Activated CD4-positive, alpha-beta T cell treated with anti-CD3 and anti-CD28 coated beads, Interleukin-2, amount 10 ng/mL, durations not matched to agents 24 days and 14 days (primary cell): ENCODE measurements around the gene GFI1B. TPM values are rescaled to one million over a fixed set of nuclear protein-coding genes. Genes with fewer than 3 reads are reported as not detected.
"Not testable (repeated sequence)": the region's sequence is repeated elsewhere in the genome, so short reads cannot be mapped to it uniquely, and the experiment has no call there.

ENCODE experiments used
- DNase-seq: peaks from one replicate; pipeline ENCODE4 v3.0.0; 2022
- H3K27ac Mint-ChIP-seq: one replicate; pipeline ENCODE4 v1.8.0; 2022; ENCODE audit warnings: mild to moderate bottlenecking, mixed read lengths
- H3K27me3 Mint-ChIP-seq: one replicate; pipeline ENCODE4 v1.8.0; 2022; ENCODE audit warnings: mixed read lengths
- H3K36me3 Mint-ChIP-seq: one replicate; pipeline ENCODE4 v1.8.0; 2022; ENCODE audit warnings: low read depth, mild to moderate bottlenecking, mixed read lengths
- H3K4me1 Mint-ChIP-seq: one replicate; pipeline ENCODE4 v1.8.0; 2021; ENCODE audit warnings: mixed read lengths
- H3K4me3 Mint-ChIP-seq: one replicate; pipeline ENCODE4 v1.8.0; 2022; ENCODE audit warnings: mild to moderate bottlenecking, moderate library complexity, mixed read lengths
- H3K9me3 Mint-ChIP-seq: one replicate; pipeline ENCODE4 v1.8.0; 2021; ENCODE audit warnings: mixed read lengths
- intact Hi-C: fragments of 100-400 bp; cut with micrococcal nuclease; formaldehyde crosslinking; loops from one replicate; pipeline ENCODE4 v1.15.1; 2023
- total RNA-seq: library from RNA; stranded (reverse); gene quantifications from 2 replicates; pipeline ENCODE4 v1.2.3, GENCODE V29; 2022

Gene GFI1B
- total RNA-seq, 1 donor from 2014 or later, result not detected

DNA sequence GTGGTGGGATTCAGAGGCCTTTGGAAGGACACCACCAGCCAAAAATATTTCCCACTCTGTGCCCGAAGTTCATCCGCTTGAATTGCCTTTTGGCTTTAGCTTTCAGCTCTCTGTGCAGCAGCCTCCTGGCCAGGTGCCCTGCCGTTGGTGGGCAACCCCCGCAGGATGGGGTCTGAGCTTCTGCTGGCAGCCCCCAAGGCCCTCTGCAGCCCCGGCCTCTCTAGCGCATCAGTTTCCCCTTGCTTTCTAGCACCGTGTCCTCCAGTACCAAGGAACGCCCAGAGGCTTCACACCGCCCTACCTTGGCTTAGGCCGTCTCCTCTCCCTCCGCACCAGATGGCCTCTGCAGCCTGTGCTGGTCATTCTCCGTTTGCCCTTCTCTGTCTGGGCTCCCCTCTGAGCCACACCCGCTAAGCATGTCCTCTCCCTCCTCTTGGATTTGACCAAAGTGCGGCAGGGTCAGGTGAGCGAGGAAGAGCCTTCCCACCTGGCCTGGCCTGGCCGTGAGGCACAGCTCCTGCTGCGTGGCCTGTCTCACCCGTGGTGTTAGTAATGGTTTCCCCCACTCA lies 29.9 kb upstream of the GFI1B start:
- no peak for DNase-seq
- Mint-ChIP-seq H3K36me3 (peaks cover 3% of the 10 kb centered on the region), H3K4me1 (peaks cover 10% of the 10 kb centered on the region), H3K9me3 (no peaks in the 10 kb centered on the region), H3K27me3 (peaks cover 2% of the 10 kb centered on the region), H3K27ac (no peak overlapping the region), H3K4me3 (no peak overlapping the region)
- intact Hi-C loops, result no loop called here

DNA sequence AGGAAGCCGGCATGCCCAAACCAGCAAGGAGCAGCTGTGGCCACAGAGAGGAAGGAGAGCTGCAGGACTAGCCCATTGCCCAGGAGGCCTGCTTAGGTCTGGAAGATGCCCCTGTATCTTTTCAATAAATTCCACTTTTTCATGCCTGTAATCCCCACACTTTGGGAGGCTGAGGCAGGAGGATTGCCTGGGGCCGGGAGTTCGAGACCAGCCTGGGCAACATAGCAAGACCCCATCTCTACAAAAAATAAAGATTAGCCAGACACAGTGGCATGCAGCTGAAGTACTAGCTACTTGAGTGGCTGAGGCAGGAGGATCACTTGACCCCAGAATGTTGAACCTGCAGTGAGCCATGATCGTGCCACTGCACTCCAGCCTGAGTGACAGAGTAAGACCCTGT lies 28.8 kb upstream of the GFI1B start:
- no peak for DNase-seq
- Mint-ChIP-seq H3K4me3 (no peak overlapping the region), H3K27me3 (no peaks in the 10 kb centered on the region), H3K27ac (no peak overlapping the region), H3K9me3 (no peaks in the 10 kb centered on the region), H3K36me3 (no peaks in the 10 kb centered on the region), H3K4me1 (peaks cover 4% of the 10 kb centered on the region)
- intact Hi-C loops, result no loop called here

DNA sequence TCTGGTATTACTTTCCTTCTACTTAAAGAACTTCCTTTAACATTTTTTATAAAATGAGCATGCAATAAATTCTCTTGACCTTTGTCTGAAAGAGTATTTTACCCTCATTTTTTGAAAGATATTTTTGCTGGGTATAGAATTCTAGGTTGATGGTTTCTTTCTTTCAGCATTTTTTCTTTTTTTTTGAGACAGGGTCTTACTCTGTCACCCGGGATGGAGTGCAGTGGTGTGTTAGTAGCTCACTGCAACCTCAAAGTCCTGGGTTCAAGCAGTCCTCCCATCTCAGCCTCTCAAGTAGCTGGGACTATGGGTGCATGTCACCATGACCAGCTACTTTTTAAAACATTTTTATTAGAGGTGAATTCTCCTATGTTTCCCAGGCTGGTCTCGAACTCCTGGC lies 23.4 kb upstream of the GFI1B start:
- H3K9me3 Mint-ChIP-seq, result peaks cover 18% of the 10 kb centered on the region
- no peaks in the 10 kb centered on the region for H3K4me1 Mint-ChIP-seq
- H3K36me3 Mint-ChIP-seq, result no peaks in the 10 kb centered on the region
- no peak overlapping the region for H3K27ac Mint-ChIP-seq
- H3K27me3 Mint-ChIP-seq, result peaks cover 1% of the 10 kb centered on the region
- DNase-seq, result no peak
- intact Hi-C loops, result no loop called here
- H3K4me3 Mint-ChIP-seq, result no peak overlapping the region

DNA sequence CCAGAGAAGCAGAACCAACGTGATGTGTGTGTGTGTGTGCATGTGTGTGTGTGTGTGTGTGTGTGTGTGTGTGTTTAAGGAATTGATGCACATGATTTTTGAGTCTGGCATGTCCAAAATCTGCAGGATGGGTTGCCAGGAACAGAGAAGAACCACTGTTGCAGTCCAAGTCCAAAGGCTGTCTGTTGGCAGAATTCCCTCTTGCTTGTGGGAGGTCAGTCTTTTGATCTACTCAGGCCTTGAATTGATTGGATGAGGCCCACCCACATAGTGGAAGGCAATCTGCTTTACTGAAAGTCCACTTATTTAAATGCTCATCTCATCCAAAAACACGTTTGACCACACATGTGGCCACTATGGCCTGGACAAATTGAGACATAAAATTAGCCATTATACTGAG lies 22.7 kb upstream of the GFI1B start:
- no peak overlapping the region for H3K27ac Mint-ChIP-seq
- H3K4me1 Mint-ChIP-seq, result no peaks in the 10 kb centered on the region
- no peak for DNase-seq
- intact Hi-C loops, result no loop called here
- no peaks in the 10 kb centered on the region for H3K36me3 Mint-ChIP-seq
- H3K9me3 Mint-ChIP-seq, result peaks cover 18% of the 10 kb centered on the region
- peaks cover 2% of the 10 kb centered on the region for H3K27me3 Mint-ChIP-seq
- no peak overlapping the region for H3K4me3 Mint-ChIP-seq

DNA sequence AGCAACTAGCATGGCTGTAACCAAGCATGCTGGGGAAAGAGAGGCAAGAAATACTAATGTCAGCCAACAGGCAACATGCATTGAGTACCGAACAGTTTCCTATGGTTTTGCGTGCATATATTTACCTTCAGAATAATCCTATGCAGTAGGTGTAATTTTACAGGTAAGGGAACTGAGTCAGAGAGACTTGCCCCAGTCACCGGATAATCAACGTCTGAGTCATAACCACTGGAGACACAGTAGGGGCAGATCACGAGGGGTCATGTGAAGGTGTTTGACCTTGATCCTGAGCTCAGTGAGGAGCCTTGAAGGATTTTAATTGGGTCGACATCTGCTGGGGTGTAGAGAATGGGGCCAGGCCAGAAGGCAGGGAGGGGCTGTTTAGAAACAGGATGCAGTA lies 20.7 kb upstream of the GFI1B start:
- H3K36me3 Mint-ChIP-seq, result no peaks in the 10 kb centered on the region
- intact Hi-C loops, result no loop called here
- H3K27ac Mint-ChIP-seq, result no peak overlapping the region
- peaks cover 9% of the 10 kb centered on the region for H3K27me3 Mint-ChIP-seq
- no peak for DNase-seq
- H3K4me1 Mint-ChIP-seq, result no peaks in the 10 kb centered on the region
- H3K4me3 Mint-ChIP-seq, result no peak overlapping the region
- H3K9me3 Mint-ChIP-seq, result peaks cover 18% of the 10 kb centered on the region

DNA sequence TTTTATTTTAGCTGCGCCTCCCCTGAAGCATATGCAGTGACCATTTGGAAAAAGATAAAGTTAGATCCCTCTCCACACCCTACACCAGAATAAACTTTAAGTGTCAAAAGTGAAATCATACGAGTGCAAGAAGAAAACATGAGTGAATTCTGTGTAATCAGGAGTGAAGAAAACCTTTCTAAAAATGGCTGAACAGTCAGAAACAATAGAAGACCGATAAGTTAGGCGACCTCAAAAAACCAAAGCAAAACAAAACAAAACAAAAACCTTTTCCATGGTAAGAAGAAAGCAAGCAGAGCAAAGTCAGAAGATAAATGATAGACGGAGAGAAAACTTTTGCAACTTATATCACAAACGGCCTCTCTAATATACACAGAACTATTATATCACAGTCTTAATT lies 17.5 kb upstream of the GFI1B start:
- Mint-ChIP-seq H3K27ac (no peak overlapping the region), H3K9me3 (peaks cover 18% of the 10 kb centered on the region), H3K27me3 (peaks cover 9% of the 10 kb centered on the region), H3K4me3 (no peak overlapping the region), H3K36me3 (no peaks in the 10 kb centered on the region), H3K4me1 (no peaks in the 10 kb centered on the region)
- no peak for DNase-seq
- intact Hi-C loops, result no loop called here

DNA sequence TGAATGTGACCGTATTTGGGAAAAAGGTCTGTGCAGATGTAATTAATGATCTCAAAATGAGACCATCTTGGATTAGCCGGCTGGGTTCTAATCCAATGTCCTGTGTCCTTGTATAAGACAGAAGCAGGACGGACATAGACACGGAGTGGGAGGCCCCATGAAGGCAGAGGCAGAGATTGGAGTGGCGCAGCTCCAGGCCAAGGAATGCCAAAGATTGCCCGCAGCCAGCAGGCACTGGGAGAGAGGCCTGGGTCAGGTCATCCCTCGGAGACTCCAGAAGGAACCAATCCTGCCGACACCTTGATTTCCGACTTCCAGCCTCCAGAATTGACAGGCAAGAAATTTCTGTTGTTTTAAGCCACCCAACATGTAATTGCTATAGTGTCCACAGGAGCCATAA lies 13.0 kb upstream of the GFI1B start:
- Mint-ChIP-seq H3K36me3 (no peaks in the 10 kb centered on the region), H3K9me3 (no peaks in the 10 kb centered on the region), H3K4me3 (no peak overlapping the region), H3K27me3 (peaks cover 11% of the 10 kb centered on the region), H3K27ac (no peak overlapping the region), H3K4me1 (no peaks in the 10 kb centered on the region)
- no peak for DNase-seq
- intact Hi-C loops, result no loop called here

DNA sequence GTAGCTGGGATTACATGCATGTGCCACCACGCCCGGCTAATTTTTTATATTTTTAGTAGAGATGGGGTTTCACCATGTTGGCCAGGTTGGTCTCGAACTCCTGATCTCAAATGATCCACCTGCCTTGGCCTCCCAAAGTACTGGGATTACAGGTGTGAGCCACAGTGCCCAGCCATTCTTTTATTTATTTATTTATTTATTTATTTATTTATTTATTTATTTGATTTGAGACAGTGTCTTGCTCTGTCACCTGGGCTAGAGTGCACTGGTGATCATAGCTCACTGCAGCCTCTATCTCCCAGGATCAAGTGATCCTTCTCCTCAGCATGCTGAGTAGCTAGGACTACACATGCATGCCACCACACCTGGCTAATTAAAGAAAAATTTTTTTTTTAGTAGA lies 10.6 kb upstream of the GFI1B start:
- H3K27me3 Mint-ChIP-seq, intact Hi-C loops, H3K4me1 Mint-ChIP-seq, DNase-seq, H3K9me3 Mint-ChIP-seq, H3K4me3 Mint-ChIP-seq, H3K36me3 Mint-ChIP-seq, H3K27ac Mint-ChIP-seq: not testable (repeated sequence)

DNA sequence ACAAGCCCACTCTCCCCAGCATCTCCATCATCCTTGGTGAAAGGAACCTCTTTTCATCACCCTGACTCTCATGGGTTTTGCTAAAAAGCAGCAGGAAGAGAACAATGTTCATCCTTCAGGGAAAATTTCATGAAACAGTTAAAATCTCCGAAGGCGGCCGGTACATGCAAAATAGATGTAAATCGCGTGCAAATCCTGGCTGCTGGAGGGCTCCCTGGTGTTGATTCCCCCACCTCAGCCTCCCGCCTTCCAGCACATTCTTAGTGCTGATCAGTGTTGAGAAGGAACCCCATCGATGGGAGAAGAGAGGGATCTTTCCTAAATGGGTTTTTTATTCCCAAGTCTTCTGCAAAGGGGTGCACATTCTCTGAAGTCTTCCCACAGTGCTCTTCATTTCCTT lies 8.7 kb upstream of the GFI1B start:
- H3K9me3 Mint-ChIP-seq, result no peaks in the 10 kb centered on the region
- DNase-seq, result no peak
- H3K4me3 Mint-ChIP-seq, result no peak overlapping the region
- H3K27me3 Mint-ChIP-seq, result peaks cover 10% of the 10 kb centered on the region
- intact Hi-C loops, result loop anchor here (5.0 to 10.0 kb wide), 2 partner anchors 115 to 557 kb away; partner anchors contain the start of gene CFAP77
- H3K4me1 Mint-ChIP-seq, result no peaks in the 10 kb centered on the region
- H3K27ac Mint-ChIP-seq, result no peak overlapping the region
- no peaks in the 10 kb centered on the region for H3K36me3 Mint-ChIP-seq

DNA sequence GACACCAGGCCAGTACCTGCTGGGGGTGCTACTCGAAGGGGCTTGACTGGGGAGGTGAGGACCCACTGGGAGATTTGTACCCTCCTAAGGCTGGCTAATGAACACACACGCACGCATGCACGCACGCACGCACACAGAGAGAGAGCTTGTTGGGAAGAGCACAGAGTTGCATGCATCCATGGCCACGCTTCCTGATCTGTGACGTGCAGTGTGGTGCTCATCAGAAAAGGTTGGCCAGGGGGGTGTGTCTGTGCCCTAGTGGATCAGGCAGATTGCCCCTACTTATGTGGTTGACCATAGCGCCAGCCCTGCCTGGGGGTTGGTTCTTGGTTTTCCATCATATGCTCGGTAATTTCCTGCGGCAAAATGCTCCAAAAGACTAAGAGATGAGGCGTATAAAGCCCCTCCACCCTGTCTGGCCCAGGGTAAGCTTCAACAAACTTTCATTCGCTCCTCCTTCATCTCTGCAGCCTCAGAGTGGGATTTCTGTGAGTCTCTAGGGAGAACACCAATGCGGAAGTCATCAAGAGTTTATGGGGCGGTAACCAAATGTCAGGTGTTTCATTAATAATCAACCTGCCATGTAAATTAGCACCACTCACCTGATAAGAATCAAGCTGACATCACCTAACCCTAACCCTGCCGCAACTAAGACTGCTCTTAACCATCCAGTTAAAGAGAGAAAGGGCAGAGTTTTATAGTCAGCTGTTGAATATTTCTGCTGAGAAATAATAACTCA lies 8.0 kb upstream of the GFI1B start:
- Mint-ChIP-seq H3K4me3 (no peak overlapping the region), H3K9me3 (no peaks in the 10 kb centered on the region), H3K27ac (no peak overlapping the region), H3K36me3 (no peaks in the 10 kb centered on the region), H3K27me3 (peaks cover 14% of the 10 kb centered on the region), H3K4me1 (no peaks in the 10 kb centered on the region)
- DNase-seq, result no peak
- intact Hi-C loops, result loop anchor here (5.0 to 10.0 kb wide), 2 partner anchors 116 to 558 kb away; partner anchors contain the start of gene CFAP77

DNA sequence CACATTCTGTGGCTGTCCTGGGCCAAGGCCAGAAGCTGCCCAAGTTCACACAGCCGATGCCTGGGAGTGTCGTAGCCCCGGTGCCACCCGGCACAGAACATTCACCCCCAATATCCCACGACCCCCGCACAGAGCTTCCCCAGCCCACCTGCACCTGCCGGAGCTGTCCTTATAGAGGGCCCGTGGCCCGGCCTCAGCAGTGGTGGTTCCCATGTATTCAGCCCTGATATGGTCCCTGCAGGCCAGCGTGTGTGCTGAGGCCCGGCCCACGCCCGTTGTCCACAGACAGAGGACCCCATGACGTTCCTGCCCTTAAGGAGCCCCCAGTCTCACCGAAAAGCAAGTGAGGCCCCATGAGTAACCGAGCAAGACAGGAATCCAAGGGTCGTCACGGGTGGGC lies 5.3 kb upstream of the GFI1B start:
- no peak for DNase-seq
- Mint-ChIP-seq H3K9me3 (no peaks in the 10 kb centered on the region), H3K27ac (no peak overlapping the region), H3K27me3 (peaks cover 20% of the 10 kb centered on the region), H3K4me1 (no peaks in the 10 kb centered on the region), H3K36me3 (no peaks in the 10 kb centered on the region), H3K4me3 (no peak overlapping the region)
- intact Hi-C loops, result loop anchor here (5.0 to 10.0 kb wide), 2 partner anchors 118 to 561 kb away; partner anchors contain the start of gene CFAP77

DNA sequence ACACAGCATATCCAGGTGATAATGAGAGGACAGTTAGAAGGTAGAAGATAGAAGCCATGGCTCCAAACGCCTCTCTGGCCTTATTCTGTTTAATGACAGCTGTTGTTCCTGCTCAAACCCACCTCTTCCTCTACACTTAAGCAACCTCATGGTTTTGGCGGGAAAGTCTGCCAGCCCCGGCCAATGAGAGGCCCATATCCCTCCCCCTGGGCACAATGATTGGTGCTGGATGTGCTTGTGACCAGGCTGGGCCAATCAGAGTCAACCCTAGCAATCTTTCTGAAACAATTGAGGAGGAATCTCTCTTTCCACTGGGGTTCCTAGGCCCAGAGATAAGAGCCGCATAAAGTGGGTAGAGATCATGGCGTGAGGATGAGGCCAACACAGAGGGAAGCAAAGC lies 4.8 kb upstream of the GFI1B start:
- no peaks in the 10 kb centered on the region for H3K36me3 Mint-ChIP-seq
- H3K27me3 Mint-ChIP-seq, result peaks cover 24% of the 10 kb centered on the region
- DNase-seq, result peak; percentile 65
- no peaks in the 10 kb centered on the region for H3K9me3 Mint-ChIP-seq
- H3K4me3 Mint-ChIP-seq, result no peak overlapping the region
- H3K27ac Mint-ChIP-seq, result no peak overlapping the region
- H3K4me1 Mint-ChIP-seq, result no peaks in the 10 kb centered on the region
- intact Hi-C loops, result loop anchor here (5.0 to 10.0 kb wide), 2 partner anchors 119 to 561 kb away; partner anchors contain the start of gene CFAP77

DNA sequence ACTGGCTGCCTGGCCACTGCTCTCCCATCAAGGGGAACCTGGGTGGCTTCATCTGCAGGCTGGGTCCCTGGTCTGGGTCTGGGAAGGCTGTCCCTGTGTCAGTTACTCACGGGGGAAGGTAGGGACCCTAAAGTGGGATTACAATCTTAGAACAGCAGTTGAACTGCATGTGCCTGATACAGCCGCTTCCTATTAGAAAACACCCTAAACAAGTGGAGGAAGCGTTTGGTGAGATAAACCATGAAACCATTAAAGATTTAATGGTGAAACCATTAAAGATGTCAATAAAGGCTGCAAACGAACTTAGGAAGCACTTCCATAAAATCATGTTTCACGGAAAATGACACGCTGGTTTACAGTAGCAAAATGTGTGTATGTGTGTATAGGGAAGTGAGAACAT lies 2.5 kb upstream of the GFI1B start:
- Mint-ChIP-seq H3K27ac (no peak overlapping the region), H3K4me1 (no peaks in the 10 kb centered on the region), H3K9me3 (no peaks in the 10 kb centered on the region), H3K27me3 (peaks cover 40% of the 10 kb centered on the region), H3K4me3 (no peak overlapping the region), H3K36me3 (no peaks in the 10 kb centered on the region)
- no peak for DNase-seq
- intact Hi-C loops, result loop anchor here (10.0 kb wide), 1 partner anchor 121 kb away; no protein-coding TSS in a partner anchor

DNA sequence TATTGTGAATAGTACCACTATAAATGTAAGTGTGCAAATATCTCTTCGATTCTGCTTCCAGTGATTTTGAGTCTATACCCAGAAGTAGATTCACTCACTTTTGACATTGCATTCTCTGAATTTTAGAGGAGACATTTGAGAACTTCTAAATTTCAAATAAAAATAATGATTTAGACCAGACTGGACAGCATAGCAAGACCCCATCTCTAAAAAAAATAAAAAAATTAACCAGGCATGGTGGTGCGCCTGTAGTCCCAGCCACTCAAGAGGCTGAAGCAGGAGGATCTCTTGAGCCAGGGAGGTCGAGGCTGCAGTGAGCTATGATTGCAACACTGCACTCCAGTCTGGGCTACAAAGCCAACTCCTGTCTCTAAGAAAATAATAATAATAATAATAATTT lies 1.9 kb upstream of the GFI1B start:
- Mint-ChIP-seq H3K27ac (no peak overlapping the region), H3K4me3 (no peak overlapping the region), H3K27me3 (peaks cover 46% of the 10 kb centered on the region), H3K9me3 (no peaks in the 10 kb centered on the region), H3K4me1 (no peaks in the 10 kb centered on the region), H3K36me3 (no peaks in the 10 kb centered on the region)
- no peak for DNase-seq
- intact Hi-C loops, result loop anchor here (10.0 kb wide), 1 partner anchor 122 kb away; no protein-coding TSS in a partner anchor
